ENCODE data around the gene DDX39B.

Gene DDX39B

DNA sequence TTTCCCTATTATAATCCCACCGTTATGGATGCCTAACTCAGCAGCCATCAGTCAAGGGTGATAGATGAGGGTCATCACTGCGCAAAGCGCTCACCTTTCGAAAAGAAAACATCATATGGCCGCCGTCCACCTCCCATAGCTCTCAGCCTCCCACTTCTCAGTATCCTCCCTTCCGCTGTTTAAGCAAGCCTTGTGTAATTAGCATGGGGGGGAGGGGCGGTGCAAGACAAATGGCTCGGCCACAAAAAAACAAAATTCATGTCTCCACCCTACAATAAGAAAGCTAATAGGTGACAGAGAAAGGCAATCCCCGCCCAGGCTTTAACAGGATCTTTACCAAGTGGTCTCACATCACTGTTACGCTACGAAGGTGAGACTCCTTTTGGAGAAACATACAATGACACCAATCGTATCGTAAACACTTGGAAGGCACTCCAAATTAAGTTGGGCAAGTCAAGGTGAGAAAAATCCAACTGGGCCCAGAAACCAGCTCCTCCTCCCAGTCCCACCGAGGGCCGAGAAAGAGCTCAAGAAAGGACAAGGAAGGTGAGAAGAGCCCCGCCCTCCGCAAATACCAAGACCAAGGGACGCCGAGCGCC is 645 bp downstream of the DDX39B start:
- Histone ChIP-seq H4K20me1 (ENCODE audit: insufficient read depth) (peaks cover 27% of the 10 kb centered on the region), H3K9ac (peak overlapping the region; percentile 95), H3K27me3 (ENCODE audit: insufficient read depth, low read depth) (no peaks in the 10 kb centered on the region), H3K4me1 (ENCODE audit: low read depth, poor library complexity, severe bottlenecking) (peaks cover 35% of the 10 kb centered on the region), H3K4me3 (IDR thresholded peaks at IDR 0.05; ENCODE audit: insufficient read depth, low read depth, low read length) (no peak overlapping the region), H3K79me2 (ENCODE audit: insufficient read depth, low read depth) (peaks cover 66% of the 10 kb centered on the region), H2AFZ (ENCODE audit: low read depth) (peak overlapping the region; percentile 80), H3K4me2 (peak overlapping the region; percentile 99), H3K36me3 (ENCODE audit: insufficient read depth) (peaks cover 22% of the 10 kb centered on the region; the same call in 1 of the 2 replicates), H3K27ac (peak overlapping the region; percentile 94)
- no peak for TF ChIP-seq CTCF (conservative IDR thresholded peaks at IDR 0.05; ENCODE audit: low read depth, low read length)

DNA sequence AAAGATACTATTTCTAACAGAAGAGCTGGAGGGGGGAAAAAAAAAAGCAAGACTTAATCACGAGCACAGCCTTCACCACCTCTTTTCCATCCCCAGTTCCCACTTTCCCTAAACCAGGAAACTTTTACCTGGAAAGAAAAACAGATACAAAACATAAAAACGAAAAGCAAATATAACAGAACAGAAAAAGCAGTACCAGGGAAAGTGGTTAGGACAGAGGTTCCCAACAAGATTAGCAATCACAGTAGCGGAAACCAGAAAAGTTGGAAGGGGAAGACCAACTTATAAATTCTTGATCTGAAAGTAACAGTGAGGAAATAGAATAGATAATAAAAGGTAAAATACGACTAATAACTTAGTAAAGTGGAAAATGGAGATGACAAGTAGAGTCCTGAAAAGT is 1.2 kb downstream of the DDX39B start:
- Histone ChIP-seq H3K36me3 (ENCODE audit: insufficient read depth) (peaks cover 24% of the 10 kb centered on the region; the same call in 1 of the 2 replicates), H4K20me1 (ENCODE audit: insufficient read depth) (peaks cover 32% of the 10 kb centered on the region), H3K4me2 (peak overlapping the region; percentile 99), H3K4me3 (IDR thresholded peaks at IDR 0.05; ENCODE audit: insufficient read depth, low read depth, low read length) (no peak overlapping the region), H2AFZ (ENCODE audit: low read depth) (no peak overlapping the region), H3K27ac (no peak overlapping the region; the same call in 1 of the 2 replicates), H3K9ac (peak overlapping the region; percentile 95; the same call in 1 of the 2 replicates), H3K79me2 (ENCODE audit: insufficient read depth, low read depth) (peaks cover 70% of the 10 kb centered on the region), H3K27me3 (ENCODE audit: insufficient read depth, low read depth) (no peaks in the 10 kb centered on the region), H3K4me1 (ENCODE audit: low read depth, poor library complexity, severe bottlenecking) (peaks cover 35% of the 10 kb centered on the region)
- no peak for TF ChIP-seq CTCF (conservative IDR thresholded peaks at IDR 0.05; ENCODE audit: low read depth, low read length)

GRCh38 chr6:31538805-31539400 is 2.9 kb downstream of the DDX39B start:
- H4K20me1 ChIP-seq (ENCODE audit: insufficient read depth), result peaks cover 33% of the 10 kb centered on the region
- no peak overlapping the region for H3K4me3 ChIP-seq (IDR thresholded peaks at IDR 0.05; ENCODE audit: insufficient read depth, low read depth, low read length)
- H3K27ac ChIP-seq, result no peak overlapping the region
- H3K27me3 ChIP-seq (ENCODE audit: insufficient read depth, low read depth), result no peaks in the 10 kb centered on the region
- no peak for TF ChIP-seq CTCF (conservative IDR thresholded peaks at IDR 0.05; ENCODE audit: low read depth, low read length)
- H3K79me2 ChIP-seq (ENCODE audit: insufficient read depth, low read depth), result peaks cover 70% of the 10 kb centered on the region
- peaks cover 24% of the 10 kb centered on the region; the same call in 1 of the 2 replicates for H3K36me3 ChIP-seq (ENCODE audit: insufficient read depth)
- H2AFZ ChIP-seq (ENCODE audit: low read depth), result no peak overlapping the region
- no peak overlapping the region for H3K9ac ChIP-seq
- H3K4me2 ChIP-seq, result peak overlapping the region; percentile 99; the same call in 1 of the 2 replicates
- H3K4me1 ChIP-seq (ENCODE audit: low read depth, poor library complexity, severe bottlenecking), result peaks cover 35% of the 10 kb centered on the region

DNA sequence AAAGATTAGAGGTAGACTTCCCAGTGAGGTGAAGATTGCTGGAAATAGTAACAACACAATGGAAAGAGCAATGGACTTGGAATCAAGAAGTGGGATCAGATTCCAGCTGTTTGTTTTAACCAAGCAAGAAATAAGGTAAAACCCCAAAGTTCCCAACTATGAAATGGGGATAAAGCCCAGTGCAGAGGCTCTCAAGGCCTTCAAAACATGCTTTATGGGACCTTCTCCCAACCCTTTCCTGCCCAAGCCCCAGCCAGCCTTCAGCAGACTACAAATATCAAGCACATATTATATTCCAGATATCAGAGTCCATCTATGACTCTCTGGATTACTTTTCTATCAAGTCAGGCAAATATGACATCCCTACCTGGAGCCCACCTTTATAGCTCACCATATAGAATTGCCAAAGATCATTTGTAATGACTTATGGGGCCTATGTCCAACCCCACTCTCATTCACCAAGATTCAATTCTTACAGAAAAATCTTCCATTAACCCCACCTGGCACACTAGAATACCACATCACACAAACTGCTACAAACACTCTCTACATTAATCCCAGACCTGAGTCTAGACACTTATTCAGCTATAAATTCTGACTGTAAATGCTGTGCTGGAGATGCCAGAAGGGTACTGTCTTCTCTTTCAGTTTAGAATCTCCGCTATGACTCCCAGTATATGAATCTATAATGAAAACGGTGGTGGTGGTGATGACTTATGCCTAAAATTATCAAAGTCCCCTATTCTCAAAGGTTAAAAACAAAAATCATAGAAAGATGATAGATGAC is 6.1 kb downstream of the DDX39B start:
- Histone ChIP-seq H3K4me1 (ENCODE audit: low read depth, poor library complexity, severe bottlenecking) (peaks cover 34% of the 10 kb centered on the region), H3K27me3 (ENCODE audit: insufficient read depth, low read depth) (no peaks in the 10 kb centered on the region), H4K20me1 (ENCODE audit: insufficient read depth) (peaks cover 33% of the 10 kb centered on the region), H3K36me3 (ENCODE audit: insufficient read depth) (peaks cover 24% of the 10 kb centered on the region; the same call in 1 of the 2 replicates), H3K79me2 (ENCODE audit: insufficient read depth, low read depth) (peaks cover 50% of the 10 kb centered on the region), H3K4me2 (no peak overlapping the region), H3K27ac (no peak overlapping the region), H3K4me3 (IDR thresholded peaks at IDR 0.05; ENCODE audit: insufficient read depth, low read depth, low read length) (no peak overlapping the region), H2AFZ (ENCODE audit: low read depth) (no peak overlapping the region), H3K9ac (no peak overlapping the region)
- TF ChIP-seq CTCF (conservative IDR thresholded peaks at IDR 0.05; ENCODE audit: low read depth, low read length), result no peak
